Measurements from ENCODE around the gene REC114. TPM values are rescaled to one million over a fixed set of nuclear protein-coding genes. Genes with fewer than 3 reads are reported as not detected.
"Not testable (repeated sequence)": the region's sequence is repeated elsewhere in the genome, so short reads cannot be mapped to it uniquely, and the experiment has no call there.

The REC114 gene
- total RNA-seq, 1 experiment from 2014 or later: not detected

- POLR2A ChIA-PET: no interaction called here
These were observed 37.1 kb downstream of the REC114 start for GRCh38 chr15:73480050-73480449.

GRCh38 chr15:73482166-73482565, 39.2 kb downstream of the REC114 start:
- no peaks in the 10 kb centered on the region for H3K4me1 Mint-ChIP-seq (ENCODE audit: insufficient read depth, unreplicated experiment)
- POLR2A ChIA-PET: no interaction called here

More at GRCh38 chr15:73480050-73480449, 37.1 kb downstream of the REC114 start:
- no peak overlapping the region for H3K27ac Mint-ChIP-seq (ENCODE audit: low read depth, unreplicated experiment)
- intact Hi-C loops (cut with micrococcal nuclease): no loop called here
- no peaks in the 10 kb centered on the region for H3K36me3 Mint-ChIP-seq (ENCODE audit: insufficient read depth, unreplicated experiment)
- peaks cover 18% of the 10 kb centered on the region for H3K27me3 Mint-ChIP-seq (ENCODE audit: insufficient read depth, unreplicated experiment)
- H3K4me3 Mint-ChIP-seq (ENCODE audit: unreplicated experiment): no peak overlapping the region
- no peaks in the 10 kb centered on the region for H3K9me3 Mint-ChIP-seq (ENCODE audit: unreplicated experiment)
- CTCF ChIA-PET: no interaction called here
- DNase-seq (ENCODE audit: unreplicated experiment): no peak
- BruUV-seq (replicated peaks): no TSS peak
- no peaks in the 10 kb centered on the region for H3K4me1 Mint-ChIP-seq (ENCODE audit: insufficient read depth, unreplicated experiment)
- TF ChIP-seq CTCF (IDR thresholded peaks at IDR 0.05; ENCODE audit: unreplicated experiment): no peak

GRCh38 chr15:73483053-73483452, 40.1 kb downstream of the REC114 start:
- Mint-ChIP-seq H3K4me3 (ENCODE audit: unreplicated experiment) (no peak overlapping the region), H3K4me1 (ENCODE audit: insufficient read depth, unreplicated experiment) (no peaks in the 10 kb centered on the region), H3K27me3 (ENCODE audit: insufficient read depth, unreplicated experiment) (peaks cover 17% of the 10 kb centered on the region), H3K27ac (ENCODE audit: low read depth, unreplicated experiment) (no peak overlapping the region), H3K36me3 (ENCODE audit: insufficient read depth, unreplicated experiment) (no peaks in the 10 kb centered on the region), H3K9me3 (ENCODE audit: unreplicated experiment) (no peaks in the 10 kb centered on the region)
- ChIA-PET POLR2A (no interaction called here), CTCF (interaction anchor here (0.6 kb wide), 1 partner anchor 234 kb away, joined by 3 read pairs; no protein-coding TSS in a partner anchor)
- no TSS peak for BruUV-seq (replicated peaks)
- no peak for DNase-seq (ENCODE audit: unreplicated experiment)
- intact Hi-C loops (cut with micrococcal nuclease): no loop called here
- TF ChIP-seq CTCF (IDR thresholded peaks at IDR 0.05; ENCODE audit: unreplicated experiment): no peak

More at GRCh38 chr15:73482166-73482565, 39.2 kb downstream of the REC114 start:
- intact Hi-C loops (cut with micrococcal nuclease): no loop called here
- no peak for DNase-seq (ENCODE audit: unreplicated experiment)
- no peak for TF ChIP-seq CTCF (IDR thresholded peaks at IDR 0.05; ENCODE audit: unreplicated experiment)
- Mint-ChIP-seq H3K36me3 (ENCODE audit: insufficient read depth, unreplicated experiment) (no peaks in the 10 kb centered on the region), H3K27me3 (ENCODE audit: insufficient read depth, unreplicated experiment) (peaks cover 17% of the 10 kb centered on the region), H3K4me3 (ENCODE audit: unreplicated experiment) (no peak overlapping the region), H3K9me3 (ENCODE audit: unreplicated experiment) (no peaks in the 10 kb centered on the region), H3K27ac (ENCODE audit: low read depth, unreplicated experiment) (no peak overlapping the region)
- CTCF ChIA-PET: no interaction called here
- BruUV-seq (replicated peaks): no TSS peak

- Mint-ChIP-seq H3K4me3 (ENCODE audit: unreplicated experiment) (no peak overlapping the region), H3K4me1 (ENCODE audit: insufficient read depth, unreplicated experiment) (no peaks in the 10 kb centered on the region), H3K27me3 (ENCODE audit: insufficient read depth, unreplicated experiment) (no peaks in the 10 kb centered on the region), H3K27ac (ENCODE audit: low read depth, unreplicated experiment) (no peak overlapping the region), H3K36me3 (ENCODE audit: insufficient read depth, unreplicated experiment) (no peaks in the 10 kb centered on the region), H3K9me3 (ENCODE audit: unreplicated experiment) (no peaks in the 10 kb centered on the region)
- ChIA-PET CTCF (interaction anchor here (0.6 to 1.3 kb wide), 4 partner anchors 151 to 249 kb away, joined by 3 to 4 read pairs (median 3); no protein-coding TSS in a partner anchor), POLR2A (interaction anchor here (0.6 to 1.4 kb wide), 3 partner anchors 10 to 1482 kb away, joined by 3 to 8 read pairs (median 3); no protein-coding TSS in a partner anchor)
- TF ChIP-seq CTCF (IDR thresholded peaks at IDR 0.05; ENCODE audit: unreplicated experiment): no peak
- DNase-seq (ENCODE audit: unreplicated experiment): peak; percentile 0
- BruUV-seq (replicated peaks): no TSS peak
- intact Hi-C loops (cut with micrococcal nuclease): no loop called here
These were observed 42.4 kb downstream of the REC114 start for GRCh38 chr15:73485372-73485771.

GRCh38 chr15:73485885-73486284, 42.9 kb downstream of the REC114 start:
- H3K9me3 Mint-ChIP-seq (ENCODE audit: unreplicated experiment); BruUV-seq (replicated peaks); H3K27ac Mint-ChIP-seq (ENCODE audit: low read depth, unreplicated experiment); H3K4me1 Mint-ChIP-seq (ENCODE audit: insufficient read depth, unreplicated experiment); H3K27me3 Mint-ChIP-seq (ENCODE audit: insufficient read depth, unreplicated experiment); H3K4me3 Mint-ChIP-seq (ENCODE audit: unreplicated experiment); H3K36me3 Mint-ChIP-seq (ENCODE audit: insufficient read depth, unreplicated experiment): not testable (repeated sequence)
- ChIA-PET POLR2A (interaction anchor here (0.5 to 1.4 kb wide), 4 partner anchors 9 to 1482 kb away, joined by 3 to 8 read pairs (median 3); no protein-coding TSS in a partner anchor), CTCF (interaction anchor here (0.6 kb wide), 2 partner anchors 211 to 250 kb away, joined by 3 read pairs; no protein-coding TSS in a partner anchor)
- DNase-seq (ENCODE audit: unreplicated experiment): peak; percentile 68
- intact Hi-C loops (cut with micrococcal nuclease): loop anchor here (1.0 kb wide), 1 partner anchor 49 kb away; no protein-coding TSS in a partner anchor
